K562 (cell line): ENCODE results near the gene AFAP1. TPM values are rescaled to one million over a fixed set of nuclear protein-coding genes. Genes with fewer than 3 reads are reported as not detected.

Experiments used
- ATAC-seq: fragments of 200-7000 bp; cut with Tn5 transposase; 3 replicates; pipeline ENCODE4 v1.9.1; 2020; ENCODE audit warnings: moderate library complexity
- BruUV-seq: library from RNA; stranded (reverse); fragments of 400-500 nt; replicated peaks from 2 replicates; lab custom pipeline; 2021; lab: Mats Ljungman, UMichigan
- CTCF ChIA-PET: fragments of 300-600 bp; formaldehyde crosslinking; extraction: SDS; loops from one replicate; lab custom pipeline; 2021; ENCODE audit warnings: low intra/inter-chr PET ratio; lab: Yijun Ruan, JAX
- POLR2A ChIA-PET: fragments of 300-600, 350-650 bp; sonication (Branson Sonifier 250); formaldehyde crosslinking; extraction: SDS; loops from one replicate; lab custom pipeline; 2021; ENCODE audit warnings: antibody characterized with exemption, inconsistent platforms; lab: Yijun Ruan, JAX
- DNase-seq, 4 experiments: peaks; one replicate each; pipeline versions ENCODE4 v3.0.0 to v3.0.0-alpha.2; 2011 to 2018; ENCODE audit warnings: low spot score in 3 of 4, mixed read lengths in 3 of 4; ENCODE audit errors: extremely low read depth in 1 of 4
- FAIRE-seq: peaks from 2 replicates; lab custom pipeline; 2011; peaks lifted over from hg19 to GRCh38; lab: Jason Lieb, UNC
- H2AFZ ChIP-seq: 2 replicates; pipeline ENCODE4 v1.6.0; 2011; ENCODE audit warnings: low read depth, low read length, control low read depth, inconsistent platforms
- H3K27ac ChIP-seq: fragments of 200-600 bp; 3 replicates; pipeline ENCODE4 v1.8.0; 2011; ENCODE audit warnings: low read depth, mild to moderate bottlenecking, control low read depth, inconsistent platforms, low read length, moderate library complexity, mixed read lengths; ENCODE audit errors: extremely low read depth
- H3K27me3 ChIP-seq, 2 experiments: fragments of 300-600 bp in 1 of 2; 2 replicates in 1 of 2; 3 replicates in 1 of 2; pipeline versions ENCODE4 v1.6.0 to v1.8.0; 2011; ENCODE audit warnings: inconsistent platforms in 2 of 2, low read length in 2 of 2, mild to moderate bottlenecking in 1 of 2, mixed read lengths in 1 of 2, moderate library complexity in 1 of 2; ENCODE audit not compliant: control insufficient read depth in 2 of 2, insufficient read depth in 2 of 2
- H3K36me3 ChIP-seq: fragments of 300-600 bp; 3 replicates; pipeline ENCODE4 v1.8.0; 2011; ENCODE audit warnings: mild to moderate bottlenecking, low read length, inconsistent platforms; ENCODE audit not compliant: control insufficient read depth, insufficient read depth
- H3K4me1 ChIP-seq, 2 experiments: fragments of 200-600 bp in 1 of 2; replicated peaks in 1 of 2; 2 replicates in 1 of 2; 3 replicates in 1 of 2; pipeline versions ENCODE4 v1.5.1 to v1.8.0; 2011; ENCODE audit warnings: inconsistent platforms in 2 of 2, low read length in 2 of 2, mild to moderate bottlenecking in 1 of 2, mixed read lengths in 1 of 2, moderate library complexity in 1 of 2; ENCODE audit not compliant: control insufficient read depth in 2 of 2, insufficient read depth in 2 of 2
- H3K4me2 ChIP-seq: 2 replicates; pipeline ENCODE4 v1.6.1; 2011; ENCODE audit warnings: low read length, control low read depth, inconsistent platforms, mixed read lengths; ENCODE audit not compliant: insufficient read depth
- H3K4me3 ChIP-seq: fragments of 200-600 bp; sonication (generic), shearing (Covaris generic); 2 replicates; pipeline ENCODE4 v1.5.1; 2016; ENCODE audit warnings: control low read depth, inconsistent platforms
- H3K79me2 ChIP-seq: fragments of 200-600 bp; 3 replicates; pipeline ENCODE4 v1.8.0; 2011; ENCODE audit warnings: low read length, inconsistent platforms; ENCODE audit not compliant: control insufficient read depth, insufficient read depth
- H3K9ac ChIP-seq, 2 experiments: 2 replicates each; pipeline versions ENCODE4 v1.6.0 to v1.6.1; 2011; ENCODE audit warnings: low read depth in 2 of 2, low read length in 2 of 2, control low read depth in 1 of 2, inconsistent platforms in 1 of 2, mild to moderate bottlenecking in 1 of 2, mixed read lengths in 1 of 2; ENCODE audit not compliant: insufficient read depth in 1 of 2
- H3K9me1 ChIP-seq: one replicate; pipeline ENCODE4 v1.6.0; 2011; ENCODE audit warnings: inconsistent platforms, mild to moderate bottlenecking, low read length, moderate library complexity; ENCODE audit not compliant: control insufficient read depth, insufficient read depth
- H3K9me3 ChIP-seq: replicated peaks from 2 replicates; pipeline ENCODE4 v1.5.1; 2011; ENCODE audit warnings: low read depth, low read length, inconsistent platforms; ENCODE audit not compliant: control insufficient read depth, insufficient read depth
- H4K20me1 ChIP-seq: replicated peaks from 2 replicates; pipeline ENCODE4 v1.6.1; 2011; ENCODE audit warnings: low read length, inconsistent platforms, mixed read lengths; ENCODE audit not compliant: control insufficient read depth, insufficient read depth
- NCOA1 ChIP-seq: fragments of 450-650 bp; IDR thresholded peaks from 2 replicates; pipeline ENCODE4 v1.6.1; 2016; ENCODE audit warnings: low read depth
- PREB ChIP-seq: sonication (generic); formaldehyde crosslinking; IDR thresholded peaks from 2 replicates; pipeline ENCODE4 v1.8.1; 2023; ENCODE audit warnings: mild to moderate bottlenecking, missing genetic modification reagents
- SETDB1 ChIP-seq: IDR thresholded peaks from one replicate; pipeline ENCODE4 v1.6.1; 2012; ENCODE audit warnings: low read length, control low read depth, inconsistent platforms
- WGBS: fragments of 100-300 bp; shearing (Covaris generic); methylation state at CpG from one replicate; pipeline ENCODE4 v1.1.6; 2016; ENCODE audit warnings: low coverage, mixed read lengths; ENCODE audit not compliant: insufficient coverage; ENCODE audit errors: missing lambda C conversion rate; 5-methylcytosine and 5-hydroxymethylcytosine counted together
- in situ Hi-C: fragments of 300-500 bp; cut with MboI; formaldehyde crosslinking; loops from 4 replicates; pipeline ENCODE4 v1.15.0; 2018; ENCODE audit warnings: inconsistent platforms, mixed read lengths
- intact Hi-C: fragments of 100-400 bp; cut with micrococcal nuclease; formaldehyde crosslinking; loops from 2 replicates; pipeline ENCODE4 v1.14.2; 2022
- polyA plus RNA-seq, 8 experiments: library from polyadenylated mRNA; depleted of rRNA in 4 of 8; stranded (reverse) in 5 of 8; unstranded in 3 of 8; fragments of >200 nt; fragmentation: Nextera tagmentation in 2 of 8; fragmentation: Illumina TruSeq in 1 of 8; extraction: Ambion mirVana in 2 of 8; extraction: Trizol in 1 of 8; gene quantifications; 2 replicates each; pipeline versions ENCODE4 v1.2.1 to v1.2.3, GENCODE V29; 2011 to 2014; ENCODE audit warnings: inconsistent platforms in 1 of 8, missing spikeins in 1 of 8
- total RNA-seq, 7 experiments: library from RNA; depleted of rRNA in 6 of 7; stranded (reverse); fragments of >200 nt in 6 of 7; fragmentation: Illumina TruSeq in 2 of 7; extraction: Trizol in 2 of 7; gene quantifications; 2 replicates each; pipeline versions ENCODE4 v1.2.1 to v1.2.3, GENCODE V29; 2011 to 2021; ENCODE audit warnings: low replicate concordance in 1 of 7

Gene AFAP1
- total and polyA plus RNA-seq, 9 of the 15 experiments (the other 6 are each of a cell fraction or from before 2014, with no cell fraction given), result 0.07 to 0.42 (median 0.12) TPM; not detected in 1

- Histone ChIP-seq H3K4me3 (no peak overlapping the region), H2AFZ (no peak overlapping the region), H3K9me1 (no peaks in the 10 kb centered on the region), H3K4me1 (no peaks in the 10 kb centered on the region), H3K27ac (no peak overlapping the region), H3K79me2 (no peaks in the 10 kb centered on the region), H3K4me2 (no peak overlapping the region), H3K27me3 (peaks cover 11 to 20% of the 10 kb centered on the region in 2 experiments; a peak in 4 of 5 replicates), H3K9me3 (no peaks in the 10 kb centered on the region), H4K20me1 (no peaks in the 10 kb centered on the region), H3K36me3 (no peaks in the 10 kb centered on the region), H3K9ac (no peak overlapping the region)
- BruUV-seq, result no TSS peak
- POLR2A ChIA-PET, result interaction anchor here (0.7 kb wide), 2 partner anchors 10 to 591 kb away, joined by 3 read pairs; no protein-coding TSS in a partner anchor
- ATAC-seq (no peak), DNase-seq (peak in 1 of 4 experiments; percentile 23), FAIRE-seq (peak; percentile 40)
- CTCF ChIA-PET, result no interaction called here
- in situ Hi-C loops (no loop called here), intact Hi-C loops (no loop called here)
- WGBS, result 0% methylated on average over 4 of the region's 4 CpGs
- TF ChIP-seq PREB, result no peak
- no peak for TF ChIP-seq NCOA1
- TF ChIP-seq SETDB1, result no peak
These were observed 75.6 kb downstream of the AFAP1 start for GRCh38 chr4:7863911-7864681.
